ENCODE measurements around the gene ECHS1.
"Not testable (repeated sequence)": the region's sequence is repeated elsewhere in the genome, so short reads cannot be mapped to it uniquely, and the experiment has no call there.

ECHS1 gene

GRCh38 chr10:133337370-133337725 is 35.8 kb downstream of the ECHS1 start:
- no peak for DNase-seq

DNA sequence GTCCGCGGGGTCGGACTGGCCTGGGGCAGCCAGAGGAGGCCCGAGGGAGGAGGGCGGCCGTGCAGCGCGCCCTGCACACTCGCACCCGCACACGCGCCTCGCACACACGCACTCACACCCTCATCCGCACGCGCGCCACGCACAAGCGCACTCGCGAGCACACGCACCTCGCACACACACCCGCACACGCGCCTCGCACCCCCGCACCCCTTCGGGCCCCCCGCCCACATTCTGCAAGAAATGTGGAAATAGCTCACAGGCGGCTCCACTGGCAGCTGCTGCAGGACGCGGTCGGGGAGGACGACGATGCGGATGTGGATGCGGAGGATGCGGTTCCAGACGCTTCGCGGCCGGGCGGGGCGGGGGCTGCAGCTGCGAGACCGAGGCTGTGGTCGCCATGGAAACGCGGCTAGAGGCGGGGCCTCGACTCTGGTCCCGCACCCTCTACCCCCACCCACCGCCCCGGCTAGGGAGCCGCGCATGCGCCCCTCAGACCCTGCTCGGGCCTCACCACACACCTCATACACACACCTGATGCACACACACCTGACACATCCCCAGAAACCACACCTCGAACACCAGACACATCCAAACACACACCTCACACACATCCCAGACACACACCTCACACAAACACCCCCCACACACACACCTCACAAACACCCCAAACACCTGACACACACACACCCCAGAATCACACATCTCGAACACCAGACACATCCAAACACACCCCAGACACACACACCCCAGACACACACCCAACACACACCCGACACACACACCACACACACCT is 36.4 kb downstream of the ECHS1 start, which contains the start of gene CALY:
CALY (minus strand) TSS at position 320 of the 793 bp plus-strand sequence. CDS start 7,907 bp downstream, outside the sequence.
- DNase-seq: peak; percentile 66

- no peak for DNase-seq
Observed at GRCh38 chr10:133336118-133336576, 37.0 kb downstream of the ECHS1 start.

DNA sequence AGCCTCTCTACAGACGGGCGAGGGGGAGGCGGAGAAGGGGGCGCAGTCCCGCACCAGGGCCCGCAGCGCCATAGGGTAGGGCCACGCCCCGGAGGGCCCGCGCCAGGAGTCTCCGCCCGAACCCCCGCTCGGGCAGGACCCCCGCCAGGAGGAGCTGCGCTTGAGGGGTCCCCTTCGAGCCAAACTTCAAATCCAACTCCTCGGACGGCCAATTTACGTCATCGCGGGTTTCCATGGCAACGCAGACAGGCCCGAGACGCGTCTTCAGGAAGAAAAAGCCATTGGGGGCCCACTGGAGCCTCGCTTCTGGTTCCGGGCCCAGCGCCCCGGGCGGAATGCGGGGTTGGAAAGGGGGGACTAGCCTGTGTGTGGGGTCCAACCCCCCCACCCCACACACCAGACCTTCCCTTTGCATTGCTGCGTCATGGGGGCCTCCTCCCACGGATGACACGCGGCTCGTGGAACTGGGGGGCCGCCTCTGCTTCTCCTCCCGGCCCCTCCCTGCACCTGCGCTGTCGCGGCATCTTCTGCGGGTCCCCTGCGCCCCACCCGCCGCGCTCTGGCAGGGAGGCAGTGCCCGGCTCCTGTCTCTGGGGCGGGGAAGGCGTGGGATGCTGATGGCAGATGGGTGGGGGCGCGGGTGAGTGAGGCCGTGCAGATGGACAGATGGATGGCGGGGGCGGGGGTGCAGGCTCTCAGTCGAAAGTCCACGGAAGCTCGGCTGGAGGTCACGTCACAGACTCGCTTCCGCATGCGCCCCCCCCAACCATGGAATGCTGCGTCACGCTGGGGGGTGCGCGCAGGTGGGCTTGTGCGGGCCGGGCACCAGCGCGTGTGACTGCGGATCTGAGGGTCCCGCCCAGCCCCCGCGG is 37.7 kb downstream of the ECHS1 start:
- DNase-seq: peak; percentile 76

- DNase-seq: peak; percentile 32
Observed at GRCh38 chr10:133334503-133335245, 38.5 kb downstream of the ECHS1 start.

- DNase-seq: no peak
Observed at GRCh38 chr10:133332936-133333699, 40.0 kb downstream of the ECHS1 start.

DNA sequence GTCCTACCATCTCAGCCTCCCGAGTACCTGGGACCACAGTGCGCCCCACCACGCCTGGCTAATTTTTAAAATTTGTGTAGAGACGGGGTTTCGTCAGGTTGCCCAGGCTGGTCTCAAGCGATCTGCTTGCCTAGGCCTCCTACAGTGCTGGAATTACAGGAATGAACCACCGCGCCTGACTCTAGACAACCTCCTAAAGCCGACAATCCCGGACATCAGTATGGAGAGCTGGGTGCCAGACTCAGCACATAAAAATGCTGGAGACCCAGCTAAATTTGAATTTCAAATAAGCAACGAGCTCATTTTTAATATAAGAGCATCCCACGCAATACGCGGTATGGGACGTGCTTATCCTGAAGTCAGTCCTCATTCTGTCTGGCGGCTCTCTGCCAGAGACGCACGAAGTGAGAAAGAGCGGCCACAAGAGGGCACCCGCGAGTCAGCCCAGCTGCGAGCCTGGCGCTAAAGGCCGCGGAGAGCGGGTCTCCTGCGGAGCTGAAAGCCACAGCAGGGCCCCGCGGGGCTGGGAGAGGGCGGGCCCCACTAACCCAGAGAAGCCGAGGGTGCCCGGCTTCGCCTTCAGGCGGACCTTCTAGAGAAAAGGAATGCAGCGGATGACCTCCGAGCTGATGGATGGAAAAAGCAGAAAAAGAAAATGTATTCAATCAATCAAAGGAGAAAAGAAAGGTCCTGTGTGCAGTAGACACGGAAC is 43.5 kb downstream of the ECHS1 start:
- DNase-seq: peak; percentile 79

DNA sequence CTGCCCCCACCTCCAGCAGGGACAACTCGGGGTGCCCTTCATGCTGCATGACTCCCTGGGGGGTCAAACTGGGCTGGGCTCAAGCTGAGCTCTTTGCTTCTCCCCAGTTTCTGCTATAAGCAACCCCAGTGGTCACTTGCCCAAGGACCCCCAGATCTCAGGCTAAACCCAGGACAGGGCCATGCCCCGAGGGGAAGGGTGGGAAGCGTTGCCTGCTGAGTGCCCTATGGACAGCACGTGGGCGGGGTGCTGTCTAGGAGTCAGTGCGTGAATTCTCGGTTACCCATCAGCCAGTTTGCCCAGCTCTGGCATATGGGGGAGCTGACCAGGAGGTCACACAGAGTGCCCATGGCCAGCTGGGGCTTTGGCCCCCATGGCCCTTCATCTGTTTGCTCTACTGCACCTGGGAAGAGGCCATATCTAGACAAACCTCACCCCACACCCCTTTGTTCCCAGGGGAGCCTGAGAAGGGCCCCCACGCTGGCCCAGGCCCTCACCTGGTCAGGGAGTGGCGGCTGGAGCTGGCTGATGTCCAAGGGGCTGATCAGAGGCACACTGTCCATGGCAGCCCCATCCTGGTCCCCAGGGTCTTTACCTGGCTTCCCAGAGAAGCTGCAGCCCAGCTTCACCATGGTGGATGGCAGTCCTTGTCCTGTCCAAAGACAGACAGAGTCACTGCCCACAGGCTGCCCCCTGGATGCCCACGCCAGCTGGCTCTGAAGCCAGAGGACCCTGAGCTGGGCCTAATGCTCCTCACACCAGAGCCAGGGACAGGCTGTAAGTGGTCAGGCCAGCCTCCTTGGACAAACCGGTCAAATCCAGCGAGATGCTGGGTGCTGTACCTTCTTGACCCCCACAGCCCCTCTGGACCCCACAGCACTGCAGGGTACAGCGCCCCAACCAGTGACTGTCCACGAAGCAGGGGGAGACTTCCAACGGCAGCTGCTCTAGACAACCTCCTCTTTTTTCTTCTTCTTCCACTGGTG is 44.5 kb downstream of the ECHS1 start:
- no peak for DNase-seq

DNA sequence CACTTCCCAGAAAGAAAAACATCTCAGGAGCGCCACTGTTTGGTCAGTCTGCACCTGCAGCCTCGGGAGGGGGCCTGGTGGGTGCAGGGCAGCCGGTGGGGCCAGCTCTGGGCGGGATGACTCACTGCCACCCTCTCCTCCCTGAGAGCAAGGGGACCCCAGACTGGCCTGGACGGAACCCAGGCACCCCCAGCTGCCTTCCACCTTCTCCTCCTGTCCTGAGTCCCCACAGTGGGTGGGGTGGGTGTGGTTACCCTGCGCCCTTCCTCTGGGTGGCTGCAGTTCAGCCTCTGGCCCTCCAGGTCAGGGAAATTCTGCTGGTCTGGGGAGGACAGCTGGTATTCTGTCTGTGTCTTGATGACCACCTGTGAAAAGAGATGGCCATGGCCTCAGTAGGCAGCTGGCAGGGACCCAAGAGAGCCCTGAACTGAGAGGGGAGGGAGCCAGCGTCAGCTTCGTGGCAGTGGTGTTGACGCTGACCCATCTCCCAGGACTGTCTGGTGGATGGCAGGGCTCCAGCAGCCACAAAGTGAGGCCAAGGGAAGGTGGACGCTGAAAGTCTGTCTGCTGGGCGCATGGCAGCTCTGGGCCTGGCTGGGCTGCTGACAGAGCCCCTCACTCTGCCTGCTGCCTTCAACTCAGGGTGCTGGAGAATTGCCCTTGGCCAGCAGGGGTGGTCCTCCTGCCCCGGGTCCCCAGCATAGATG is 45.4 kb downstream of the ECHS1 start:
- DNase-seq: no peak

GRCh38 chr10:133326745-133327650 is 46.2 kb downstream of the ECHS1 start:
- no peak for DNase-seq

DNA sequence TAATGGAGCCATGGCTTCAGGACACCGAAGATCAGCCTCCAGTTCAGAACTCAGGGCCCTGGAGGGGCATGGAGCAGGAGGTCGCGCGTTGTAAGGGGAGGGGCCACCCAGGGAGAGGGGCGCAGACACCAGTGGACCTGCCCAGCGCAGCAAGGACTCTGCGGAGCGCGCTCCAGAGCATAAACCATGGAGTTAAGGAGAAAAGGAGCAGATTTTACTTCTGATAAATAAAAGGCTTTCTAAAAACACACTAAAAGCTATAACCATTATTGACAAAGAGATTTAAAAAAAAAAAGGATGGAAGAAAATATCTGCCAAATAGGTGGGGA is 47.0 kb downstream of the ECHS1 start:
- no peak for DNase-seq

DNA sequence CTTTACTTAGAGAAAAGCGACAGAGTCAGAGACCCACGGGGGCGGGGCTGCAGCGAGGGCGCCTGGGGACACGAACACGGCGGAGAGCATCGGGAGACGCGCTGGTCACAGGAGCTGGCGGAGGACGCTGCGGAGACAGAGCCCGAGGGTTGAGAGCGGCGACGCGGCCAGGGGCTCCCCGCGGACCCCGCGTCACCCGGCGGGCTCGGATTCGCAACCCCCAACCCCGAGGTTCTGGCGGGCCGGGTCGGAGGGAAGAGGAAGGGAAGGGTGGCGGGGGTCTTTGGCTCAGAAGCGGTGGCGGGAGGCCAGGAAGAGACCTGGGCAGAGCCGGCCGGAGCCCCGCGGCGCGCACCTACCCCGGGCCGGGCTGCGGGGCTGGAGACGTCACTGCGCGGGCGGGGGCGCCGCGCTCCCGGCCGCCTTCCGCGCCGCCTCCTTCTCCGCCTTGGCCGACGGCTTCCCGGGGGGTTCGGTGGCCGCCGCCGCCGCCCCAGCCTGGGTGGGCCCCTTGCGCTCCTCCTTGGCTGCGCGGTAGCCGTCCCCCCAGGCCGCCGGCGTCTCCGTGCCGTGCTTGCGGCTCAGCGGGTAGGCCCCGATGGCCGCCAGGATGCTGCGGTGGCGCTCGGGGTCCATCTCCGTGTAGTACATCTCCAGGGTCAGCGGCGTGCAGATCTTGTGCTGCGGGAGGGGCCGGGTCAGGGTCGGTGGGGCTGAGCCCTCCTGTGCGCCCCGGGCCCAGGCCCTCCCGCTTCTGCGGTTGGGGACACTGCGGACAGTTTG is 47.5 kb downstream of the ECHS1 start:
- DNase-seq: no peak

- no peak for DNase-seq
Observed at GRCh38 chr10:133324857-133325260, 48.3 kb downstream of the ECHS1 start.

GRCh38 chr10:133324198-133324792 is 48.9 kb downstream of the ECHS1 start:
- peak; percentile 40 for DNase-seq

DNA sequence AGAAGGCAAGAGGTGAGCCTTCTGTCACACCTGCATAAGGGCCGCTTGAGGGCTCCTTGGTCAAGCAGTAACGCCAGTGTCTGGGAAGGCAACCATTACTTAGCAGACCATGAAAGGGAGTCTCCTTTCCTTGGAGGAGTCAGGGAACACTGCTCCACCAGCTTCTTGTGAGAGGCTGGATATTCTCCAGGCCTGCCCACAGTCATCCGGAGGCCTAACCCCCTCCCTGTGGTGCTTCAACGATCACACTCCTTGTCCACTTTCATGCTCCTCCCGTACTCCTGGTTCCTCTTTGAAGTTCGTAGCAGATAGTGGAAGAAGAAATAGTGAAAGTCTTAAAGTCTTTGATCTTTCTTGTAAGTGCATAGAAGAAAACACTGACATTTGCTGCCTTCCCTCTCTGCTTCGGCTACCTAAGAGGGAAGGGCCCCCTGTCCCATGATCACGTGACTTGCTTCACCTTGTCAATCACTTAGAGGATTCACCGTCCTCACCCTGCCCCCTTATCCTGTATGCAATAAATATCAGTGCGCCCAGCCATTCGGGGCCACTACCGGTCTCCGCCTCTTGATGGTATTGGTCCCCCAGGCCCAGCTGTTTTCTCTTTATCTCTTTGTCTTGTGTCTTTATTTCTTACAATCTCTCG is 51.0 kb downstream of the ECHS1 start:
- not testable (repeated sequence) for DNase-seq

DNA sequence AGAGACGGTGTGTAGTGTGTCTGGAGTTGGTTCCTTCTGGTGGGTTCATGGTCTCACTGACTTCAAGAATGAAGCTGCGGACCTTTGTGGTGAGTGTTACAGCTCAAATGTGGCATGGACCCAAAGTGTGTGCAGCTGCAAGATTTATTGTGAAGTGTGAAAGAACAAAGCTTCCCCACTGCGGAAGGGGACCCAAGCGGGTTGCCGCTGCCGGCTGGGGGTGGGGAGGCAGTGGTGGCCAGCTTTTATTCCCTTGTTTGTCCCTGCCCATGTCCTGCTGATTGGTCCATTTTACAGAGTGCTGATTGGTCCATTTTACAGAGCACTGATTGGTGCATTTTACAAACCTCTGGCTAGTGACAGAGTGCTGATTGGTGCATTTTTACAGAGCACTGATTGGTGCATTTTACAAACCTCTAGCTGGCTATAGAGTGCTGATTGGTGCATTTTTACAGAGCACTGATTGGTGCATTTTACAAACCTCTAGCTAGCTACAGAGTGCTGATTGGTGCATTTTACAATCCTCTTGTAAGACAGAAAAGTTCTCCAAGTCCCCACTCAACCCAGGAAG is 52.2 kb downstream of the ECHS1 start:
- DNase-seq: not testable (repeated sequence)

Measured in activated T-cell treated with anti-CD3 and anti-CD28 coated beads for 4 hours (primary cell).